ENCODE results near the gene PDK2. TPM values are rescaled to one million over a fixed set of nuclear protein-coding genes. Genes with fewer than 3 reads are reported as not detected.

Gene PDK2
- polyA plus RNA-seq, 1 experiment = 155 TPM

GRCh38 chr17:50118828-50119218, 23.7 kb downstream of the PDK2 start:
- H3K36me3 ChIP-seq (ENCODE audit: control insufficient read depth, insufficient read depth, low read length) = peaks cover 3% of the 10 kb centered on the region
- CTCF ChIA-PET = interaction anchor here (1.2 to 9.0 kb wide), 7 partner anchors 12 to 187 kb away, joined by 3 to 53 read pairs (median 4); partner anchors contain the start of gene PDK2
- no peak for TF ChIP-seq CTCF (IDR thresholded peaks at IDR 0.05; ENCODE audit: insufficient read depth, low read depth, low read length)
- H3K27me3 ChIP-seq (ENCODE audit: control insufficient read depth, insufficient read depth, low read length) = peaks cover 2% of the 10 kb centered on the region
- H3K4me3 ChIP-seq (ENCODE audit: low read depth, low read length) = no peak overlapping the region
- DNase-seq (ENCODE audit: low read depth) = no peak
- POLR2A ChIA-PET = no interaction called here

GRCh38 chr17:50120475-50121253, 25.5 kb downstream of the PDK2 start:
- peaks cover 2% of the 10 kb centered on the region for H3K27me3 ChIP-seq (ENCODE audit: control insufficient read depth, insufficient read depth, low read length)
- TF ChIP-seq CTCF (IDR thresholded peaks at IDR 0.05; ENCODE audit: insufficient read depth, low read depth, low read length) = no peak
- ChIA-PET POLR2A (interaction anchor here (0.7 kb wide), 1 partner anchor 31 kb away, joined by 4 read pairs; no protein-coding TSS in a partner anchor), CTCF (interaction anchor here (1.3 to 3.9 kb wide), 5 partner anchors 8 to 176 kb away, joined by 3 to 27 read pairs (median 5); partner anchors contain the start of gene PDK2)
- DNase-seq (ENCODE audit: low read depth) = no peak
- H3K4me3 ChIP-seq (ENCODE audit: low read depth, low read length) = no peak overlapping the region
- H3K36me3 ChIP-seq (ENCODE audit: control insufficient read depth, insufficient read depth, low read length) = no peaks in the 10 kb centered on the region; the same call in 1 of the 2 replicates

GRCh38 chr17:50122945-50123344, 27.8 kb downstream of the PDK2 start:
- no peak for DNase-seq (ENCODE audit: low read depth)
- POLR2A ChIA-PET = no interaction called here
- no peak overlapping the region for H3K4me3 ChIP-seq (ENCODE audit: low read depth, low read length)
- H3K27me3 ChIP-seq (ENCODE audit: control insufficient read depth, insufficient read depth, low read length) = peaks cover 2% of the 10 kb centered on the region
- CTCF ChIA-PET = interaction anchor here (1.2 to 3.9 kb wide), 6 partner anchors 10 to 38 kb away, joined by 3 to 27 read pairs (median 4); no protein-coding TSS in a partner anchor
- H3K36me3 ChIP-seq (ENCODE audit: control insufficient read depth, insufficient read depth, low read length) = no peaks in the 10 kb centered on the region; the same call in 1 of the 2 replicates
- no peak for TF ChIP-seq CTCF (IDR thresholded peaks at IDR 0.05; ENCODE audit: insufficient read depth, low read depth, low read length)

- POLR2A ChIA-PET = no interaction called here
These were observed 28.6 kb downstream of the PDK2 start for GRCh38 chr17:50123649-50124349.

More at GRCh38 chr17:50123649-50124349, 28.6 kb downstream of the PDK2 start:
- no peak for DNase-seq (ENCODE audit: low read depth)
- no peaks in the 10 kb centered on the region; the same call in 1 of the 2 replicates for H3K36me3 ChIP-seq (ENCODE audit: control insufficient read depth, insufficient read depth, low read length)
- peaks cover 2% of the 10 kb centered on the region for H3K27me3 ChIP-seq (ENCODE audit: control insufficient read depth, insufficient read depth, low read length)
- H3K4me3 ChIP-seq (ENCODE audit: low read depth, low read length) = no peak overlapping the region
- no peak for TF ChIP-seq CTCF (IDR thresholded peaks at IDR 0.05; ENCODE audit: insufficient read depth, low read depth, low read length)
- CTCF ChIA-PET = interaction anchor here (1.2 to 3.9 kb wide), 4 partner anchors 11 to 26 kb away, joined by 4 to 27 read pairs (median 4); no protein-coding TSS in a partner anchor
